Fibroblast of pulmonary artery (primary cell): ENCODE results near the gene PCYT1A.
A peak's percentile ranks its signal among the peaks of the same experiment; 100 is the strongest.

Source experiments
- DNase-seq: peaks from one replicate; pipeline ENCODE4 v3.0.0-alpha.2; 2010; ENCODE audit warnings: low read depth
- H3K4me3 ChIP-seq: replicated peaks from 2 replicates; pipeline ENCODE4 v1.5.1; 2011; ENCODE audit warnings: low read depth, mild to moderate bottlenecking, control low read depth, low read length, moderate library complexity
- CTCF ChIP-seq: IDR thresholded peaks from 2 replicates; pipeline ENCODE4 v1.5.1; 2011; ENCODE audit warnings: mild to moderate bottlenecking, control low read depth, low read length, inconsistent platforms; ENCODE audit errors: missing control alignments

PCYT1A gene

GRCh38 chr3:196219194-196219969 is 68.1 kb downstream of the PCYT1A start:
- peak; percentile 89 for DNase-seq
- peak overlapping the region; percentile 30 for H3K4me3 ChIP-seq
- TF ChIP-seq CTCF = no peak

- no peak overlapping the region for H3K4me3 ChIP-seq
These were observed 69.3 kb downstream of the PCYT1A start for GRCh38 chr3:196218155-196218712.

GRCh38 chr3:196217307-196218154 is 70.0 kb downstream of the PCYT1A start:
- no peak for DNase-seq
- TF ChIP-seq CTCF = no peak
- H3K4me3 ChIP-seq = no peak overlapping the region

More at GRCh38 chr3:196218155-196218712, 69.3 kb downstream of the PCYT1A start:
- DNase-seq = no peak
- no peak for TF ChIP-seq CTCF

GRCh38 chr3:196216681-196217211 is 70.8 kb downstream of the PCYT1A start:
- TF ChIP-seq CTCF = no peak
- DNase-seq = no peak
- no peak overlapping the region for H3K4me3 ChIP-seq

GRCh38 chr3:196216089-196216564 is 71.4 kb downstream of the PCYT1A start, which contains the start of gene SLC51A:
Gene SLC51A, plus strand, starts transcription at chr3:196216534. Its CDS starts 179 bp downstream, at chr3:196216713.
- DNase-seq = no peak
- H3K4me3 ChIP-seq = no peak within 1 kb of the TSS
- TF ChIP-seq CTCF = no peak

GRCh38 chr3:196215493-196216020 is 72.0 kb downstream of the PCYT1A start:
- no peak for DNase-seq
- H3K4me3 ChIP-seq = no peak overlapping the region
- no peak for TF ChIP-seq CTCF
